H1 (cell line): ENCODE measurements around the gene ALG5. TPM values are rescaled to one million over a fixed set of nuclear protein-coding genes. Genes with fewer than 3 reads are reported as not detected.

Source experiments
- JUND ChIP-seq: IDR thresholded peaks from 2 replicates; pipeline ENCODE4 v1.6.1; 2011; ENCODE audit warnings: mild to moderate bottlenecking, improper control_type of control experiment, low read length
- polyA plus RNA-seq, 7 experiments: library from polyadenylated mRNA; depleted of rRNA in 3 of 7; stranded (reverse) in 5 of 7; unstranded in 2 of 7; fragments of >200 nt in 5 of 7; fragments of 200-250 nt in 2 of 7; gene quantifications; 1 replicate in 5 of 7; 2 replicates in 1 of 7; 4 replicates in 1 of 7; pipeline versions ENCODE4 v1.2.1 to v1.2.3, GENCODE V29; 2011 to 2013; ENCODE audit warnings: missing spikeins in 2 of 7, mixed read lengths in 2 of 7
- total RNA-seq: library from RNA; stranded (reverse); fragmentation: NEBNext Ultra II Directional; extraction: Animal tissue kit (Norgen Biotek cat#: 25700); gene quantifications from 2 replicates; pipeline ENCODE4 v1.2.1, GENCODE V29; 2021

Gene ALG5
- total and polyA plus RNA-seq, 2 of the 8 experiments (the other 6 are each of a cell fraction or from before 2014, with no cell fraction given): 15.0 to 24.3 TPM

DNA sequence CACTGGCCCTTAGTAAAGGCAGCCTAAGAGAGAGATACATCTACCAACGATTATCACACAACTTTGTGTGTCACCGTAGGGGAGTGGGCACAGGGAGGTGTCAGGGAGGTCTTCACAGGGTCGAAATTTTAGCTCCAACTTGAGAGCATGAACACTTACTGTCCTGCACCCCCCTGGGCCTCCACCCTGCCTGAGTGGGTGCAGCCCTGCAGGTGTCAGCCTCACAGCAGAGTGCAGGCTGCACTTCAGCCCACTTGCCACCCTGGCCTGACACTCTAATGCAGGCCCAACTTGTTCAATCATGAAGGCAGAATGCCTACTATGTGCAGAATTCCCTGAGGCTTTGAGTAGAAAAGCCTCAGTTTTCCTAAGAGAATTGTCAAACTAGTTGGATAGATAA, 75.1 kb downstream of the ALG5 start (continued):
- no peak for TF ChIP-seq JUND
